A673 (cell line): ENCODE data around the gene ELAVL3. TPM values are rescaled to one million over a fixed set of nuclear protein-coding genes. Genes with fewer than 3 reads are reported as not detected.

Source experiments
- BruUV-seq: library from RNA; stranded (reverse); fragments of 400-500 nt; replicated peaks from 2 replicates; lab custom pipeline; 2021; lab: Mats Ljungman, UMichigan
- CTCF ChIA-PET: fragments of 300-600 bp; sonication (Branson Sonifier 250); formaldehyde crosslinking; loops from one replicate; lab custom pipeline; 2022; ENCODE audit warnings: antibody characterized with exemption; lab: Charles Lee
- POLR2A ChIA-PET: fragments of 300-600 bp; sonication (Branson Sonifier 250); formaldehyde crosslinking; loops from one replicate; lab custom pipeline; 2022; ENCODE audit warnings: antibody characterized with exemption; ENCODE audit not compliant: low non-redundant PET; lab: Charles Lee
- DNase-seq: peaks from one replicate; pipeline ENCODE4 v3.0.0-alpha.2; 2015; ENCODE audit warnings: low spot score
- H3K27ac ChIP-seq: fragments of 200-600 bp; sonication (generic); 2 replicates; pipeline ENCODE4 v1.5.1; 2016; ENCODE audit warnings: mixed run types, low read depth, mild to moderate bottlenecking, mixed read lengths, antibody characterized with exemption, low read length; ENCODE audit not compliant: poor library complexity, severe bottlenecking
- H3K27me3 ChIP-seq: fragments of 200-600 bp; sonication (generic); replicated peaks from 2 replicates; pipeline ENCODE4 v1.6.1; 2017; ENCODE audit warnings: mixed run types, low read depth, mild to moderate bottlenecking, mixed read lengths, antibody characterized with exemption, low read length; ENCODE audit not compliant: insufficient read depth, poor library complexity
- H3K36me3 ChIP-seq: fragments of 200-600 bp; sonication (generic); 2 replicates; pipeline ENCODE4 v1.6.1; 2016; ENCODE audit warnings: mixed run types, mild to moderate bottlenecking, mixed read lengths, antibody characterized with exemption, low read length; ENCODE audit not compliant: insufficient read depth, poor library complexity, severe bottlenecking
- H3K4me1 ChIP-seq: fragments of 200-600 bp; sonication (generic); 2 replicates; pipeline ENCODE4 v1.6.1; 2017; ENCODE audit warnings: mixed run types, mild to moderate bottlenecking, mixed read lengths, antibody characterized with exemption, low read length; ENCODE audit not compliant: insufficient read depth, poor library complexity, severe bottlenecking
- H3K4me3 ChIP-seq: fragments of 200-600 bp; sonication (generic); 2 replicates; pipeline ENCODE4 v1.5.1; 2016; ENCODE audit warnings: low read depth, mixed run types, mild to moderate bottlenecking, mixed read lengths, low read length; ENCODE audit not compliant: poor library complexity, severe bottlenecking
- H3K9me3 ChIP-seq: fragments of 200-600 bp; sonication (generic); 2 replicates; pipeline ENCODE4 v1.6.1; 2016; ENCODE audit warnings: mixed run types, low read depth, mild to moderate bottlenecking, mixed read lengths, antibody characterized with exemption, low read length; ENCODE audit not compliant: poor library complexity, severe bottlenecking
- CTCF ChIP-seq: fragments of 300-800, 200-600 bp; sonication (generic); conservative IDR thresholded peaks from 2 replicates; pipeline ENCODE4 v1.5.1; 2017; ENCODE audit warnings: low read depth, mild to moderate bottlenecking, antibody characterized with exemption, low read length, moderate library complexity, mixed read lengths
- EZH2 ChIP-seq: fragments of 200-600 bp; sonication (generic); IDR thresholded peaks from 2 replicates; pipeline ENCODE4 v1.6.1; 2017; ENCODE audit warnings: borderline replicate concordance, low read depth, mild to moderate bottlenecking, mixed read lengths, antibody characterized with exemption, low read length; ENCODE audit not compliant: poor library complexity, severe bottlenecking
- intact Hi-C: fragments of 100-400 bp; cut with micrococcal nuclease; formaldehyde crosslinking; loops from one replicate; pipeline ENCODE4 v1.10.0; 2022; ENCODE audit not compliant: unreplicated experiment
- total RNA-seq: library from RNA; stranded (reverse); gene quantifications from 2 replicates; pipeline ENCODE4 v1.2.3, GENCODE V29; 2021

The ELAVL3 gene
- total RNA-seq, 1 experiment from 2014 or later, result 5.3 TPM

DNA sequence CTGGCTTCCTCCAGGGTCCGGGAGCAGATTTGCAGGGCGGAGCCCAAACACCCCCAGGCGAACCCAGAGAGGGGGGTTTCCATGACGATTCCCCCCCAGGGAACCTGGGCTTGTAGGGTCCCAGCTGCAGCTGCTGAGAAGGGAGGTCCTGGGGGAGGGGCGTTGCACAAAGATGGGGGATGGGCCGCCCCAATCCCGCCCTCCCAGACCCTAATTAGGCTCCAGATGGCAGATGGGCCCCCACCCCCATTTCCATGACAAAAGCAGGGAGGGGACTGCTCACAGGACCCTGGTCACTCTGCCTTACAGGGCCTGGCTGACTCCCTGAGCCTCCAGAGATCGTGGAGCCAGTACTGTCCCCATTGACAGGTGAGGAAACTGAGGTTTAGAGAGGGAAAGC, 15.2 kb downstream of the ELAVL3 start:
- ChIA-PET CTCF (no interaction called here), POLR2A (no interaction called here)
- Histone ChIP-seq H3K36me3 (no peaks in the 10 kb centered on the region), H3K27ac (no peak overlapping the region), H3K27me3 (no peaks in the 10 kb centered on the region), H3K9me3 (no peaks in the 10 kb centered on the region), H3K4me3 (no peak overlapping the region), H3K4me1 (no peaks in the 10 kb centered on the region)
- BruUV-seq, result no TSS peak
- DNase-seq, result no peak
- TF ChIP-seq EZH2, result no peak
- no peak for TF ChIP-seq CTCF
- intact Hi-C loops, result no loop called here

- Histone ChIP-seq H3K9me3 (no peaks in the 10 kb centered on the region), H3K27me3 (no peaks in the 10 kb centered on the region), H3K27ac (no peak overlapping the region), H3K4me3 (no peak overlapping the region), H3K4me1 (no peaks in the 10 kb centered on the region), H3K36me3 (no peaks in the 10 kb centered on the region)
- ChIA-PET CTCF (no interaction called here), POLR2A (no interaction called here)
- no TSS peak for BruUV-seq
- no peak for TF ChIP-seq EZH2
- TF ChIP-seq CTCF, result no peak
- intact Hi-C loops, result no loop called here
- DNase-seq, result no peak
Measured at GRCh38 chr19:11464333-11465265, 16.2 kb downstream of the ELAVL3 start.

DNA sequence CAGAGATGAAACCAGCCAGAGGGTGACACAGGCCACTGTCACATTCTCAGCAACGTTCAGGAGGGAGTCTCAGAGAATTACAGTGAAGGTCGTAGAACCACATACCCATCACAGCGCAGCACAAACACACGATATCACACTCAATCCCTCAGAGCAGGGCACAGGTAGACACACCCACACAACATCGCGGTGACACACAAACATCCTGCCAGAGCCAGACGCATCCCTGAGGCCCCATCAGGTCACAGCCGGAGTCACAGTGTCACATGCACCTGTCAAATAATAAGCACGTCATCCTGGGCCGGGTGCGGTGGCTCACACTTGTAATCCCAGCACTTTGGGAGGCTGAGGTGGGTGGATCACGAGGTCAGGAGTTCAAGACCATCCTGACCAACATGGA, 17.5 kb downstream of the ELAVL3 start:
- H3K36me3 ChIP-seq, result no peaks in the 10 kb centered on the region
- H3K4me3 ChIP-seq, result no peak overlapping the region
- DNase-seq, result no peak
- TF ChIP-seq CTCF, result no peak
- TF ChIP-seq EZH2, result no peak
- CTCF ChIA-PET, result no interaction called here
- no peaks in the 10 kb centered on the region for H3K27me3 ChIP-seq
- H3K4me1 ChIP-seq, result no peaks in the 10 kb centered on the region
- H3K27ac ChIP-seq, result no peak overlapping the region
- POLR2A ChIA-PET, result interaction anchor here (0.7 kb wide), 1 partner anchor 11 kb away, joined by 5 read pairs; no protein-coding TSS in a partner anchor
- intact Hi-C loops, result no loop called here
- H3K9me3 ChIP-seq, result no peaks in the 10 kb centered on the region
- no TSS peak for BruUV-seq
